CD14-positive monocyte (primary cell): Measurements from ENCODE around the gene P2RY12. TPM values are rescaled to one million over a fixed set of nuclear protein-coding genes. Genes with fewer than 3 reads are reported as not detected.

ENCODE experiments used
- DNase-seq, 3 donors: peaks; one replicate each; pipeline ENCODE4 v3.0.0-alpha.2; 2011 to 2022
- H2AFZ ChIP-seq: 2 replicates; pipeline ENCODE4 v1.6.0; 2012; ENCODE audit warnings: mild to moderate bottlenecking, low read depth, low read length, inconsistent platforms; ENCODE audit not compliant: insufficient read depth, poor library complexity, severe bottlenecking
- H3K27ac ChIP-seq, 2 donors: 1 replicate in 1 of 2; 2 replicates in 1 of 2; pipeline ENCODE4 v1.5.1; 2012 to 2013; ENCODE audit warnings: low read length in 2 of 2, control low read depth in 1 of 2, inconsistent platforms in 1 of 2, low read depth in 1 of 2, mild to moderate bottlenecking in 1 of 2
- H3K27me3 ChIP-seq, 2 donors: one replicate each; pipeline versions ENCODE4 v1.6.0 to v1.6.1; 2011 to 2013; ENCODE audit warnings: low read length in 2 of 2; ENCODE audit not compliant: control insufficient read depth in 2 of 2, insufficient read depth in 2 of 2
- H3K36me3 ChIP-seq, 2 donors: replicated peaks in 1 of 2; 1 replicate in 1 of 2; 2 replicates in 1 of 2; pipeline versions ENCODE4 v1.5.1 to v1.6.1; 2012 to 2013; ENCODE audit warnings: low read length in 2 of 2, control low read depth in 1 of 2, inconsistent platforms in 1 of 2, mild to moderate bottlenecking in 1 of 2; ENCODE audit not compliant: insufficient read depth in 2 of 2, control insufficient read depth in 1 of 2
- H3K4me1 ChIP-seq, 2 donors: 1 replicate in 1 of 2; 2 replicates in 1 of 2; pipeline versions ENCODE4 v1.5.1 to v1.6.1; 2012 to 2013; ENCODE audit warnings: low read length in 2 of 2, control low read depth in 1 of 2, inconsistent platforms in 1 of 2, mild to moderate bottlenecking in 1 of 2, moderate library complexity in 1 of 2; ENCODE audit not compliant: insufficient read depth in 2 of 2, control insufficient read depth in 1 of 2
- H3K4me2 ChIP-seq: replicated peaks from 2 replicates; pipeline ENCODE3; 2012; ENCODE audit warnings: low read length, moderate library complexity, mild to moderate bottlenecking; ENCODE audit not compliant: poor library complexity, severe bottlenecking; ENCODE audit errors: extremely low read depth
- H3K4me3 ChIP-seq, 3 experiments: fragments of 200-600 bp in 1 of 3; sonication (generic) in 1 of 3; replicated peaks in 1 of 3; 1 replicate in 2 of 3; 2 replicates in 1 of 3; pipeline ENCODE4 v1.5.1; 2011 to 2013; ENCODE audit warnings: low read length in 3 of 3, mild to moderate bottlenecking in 3 of 3, control low read depth in 2 of 3, low read depth in 2 of 3, inconsistent platforms in 1 of 3, moderate library complexity in 1 of 3
- H3K79me2 ChIP-seq: 2 replicates; pipeline ENCODE4 v1.6.0; 2012; ENCODE audit warnings: mild to moderate bottlenecking, control low read depth, inconsistent platforms, low read length, moderate library complexity; ENCODE audit not compliant: insufficient read depth
- H3K9ac ChIP-seq: 2 replicates; pipeline ENCODE4 v1.6.0; 2017; ENCODE audit warnings: low read length, mild to moderate bottlenecking; ENCODE audit not compliant: insufficient read depth, poor library complexity, severe bottlenecking
- H3K9me3 ChIP-seq, 2 donors: replicated peaks in 1 of 2; 1 replicate in 1 of 2; 2 replicates in 1 of 2; pipeline versions ENCODE4 v1.5.1 to v1.6.1; 2012 to 2013; ENCODE audit warnings: low read length in 2 of 2, control low read depth in 1 of 2; ENCODE audit not compliant: control insufficient read depth in 1 of 2, insufficient read depth in 1 of 2
- H4K20me1 ChIP-seq: 2 replicates; pipeline ENCODE4 v1.6.0; 2012; ENCODE audit warnings: mild to moderate bottlenecking, low read length, control low read depth, moderate library complexity; ENCODE audit not compliant: insufficient read depth
- H3K27ac Mint-ChIP-seq, 7 donors: one replicate each; pipeline ENCODE4 v1.8.0; 2020; ENCODE audit warnings: mild to moderate bottlenecking in 7 of 7, mixed read lengths in 7 of 7, moderate library complexity in 6 of 7, inconsistent platforms in 2 of 7
- H3K27me3 Mint-ChIP-seq, 3 donors: one replicate each; pipeline ENCODE4 v1.8.0; 2021 to 2022; ENCODE audit warnings: low read depth in 3 of 3, mild to moderate bottlenecking in 3 of 3, mixed read lengths in 3 of 3, moderate library complexity in 3 of 3, inconsistent platforms in 1 of 3
- H3K36me3 Mint-ChIP-seq, 2 donors: one replicate each; pipeline ENCODE4 v1.8.0; 2020; ENCODE audit warnings: mixed read lengths in 2 of 2, inconsistent platforms in 1 of 2, mild to moderate bottlenecking in 1 of 2
- H3K4me1 Mint-ChIP-seq: one replicate; pipeline ENCODE4 v1.8.0; 2020; ENCODE audit warnings: mild to moderate bottlenecking, mixed read lengths
- H3K4me3 Mint-ChIP-seq, 2 donors: one replicate each; pipeline ENCODE4 v1.8.0; 2020; ENCODE audit warnings: mild to moderate bottlenecking in 2 of 2, mixed read lengths in 2 of 2, moderate library complexity in 1 of 2
- H3K9me3 Mint-ChIP-seq, 7 donors: one replicate each; pipeline ENCODE4 v1.8.0; 2020 to 2022; ENCODE audit warnings: mixed read lengths in 7 of 7, mild to moderate bottlenecking in 6 of 7, moderate library complexity in 6 of 7, inconsistent platforms in 2 of 7
- WGBS: methylation state at CpG from one replicate; pipeline ENCODE4 v1.1.5; 2013; ENCODE audit warnings: missing lambda C conversion rate; ENCODE audit not compliant: insufficient coverage; 5-methylcytosine and 5-hydroxymethylcytosine counted together
- intact Hi-C, 2 donors: fragments of 100-400 bp; cut with micrococcal nuclease; formaldehyde crosslinking; loops; one replicate each; pipeline versions ENCODE4 v1.15.0 to v1.15.1; 2023
- polyA plus RNA-seq, 3 donors: library from polyadenylated mRNA; depleted of rRNA in 1 of 3; unstranded in 2 of 3; stranded (reverse) in 1 of 3; fragments of 300-500 nt in 2 of 3; fragments of >200 nt in 1 of 3; fragmentation: Illumina TruSeq in 2 of 3; gene quantifications; 1 replicate in 2 of 3; 2 replicates in 1 of 3; pipeline ENCODE4 v1.2.3, GENCODE V29; 2012 to 2021
- TF ChIP-seq, protein P1 (sequence below): fragments of 200-600 bp; IDR thresholded peaks from one replicate; pipeline ENCODE4 v1.8.0; 2022; ENCODE audit warnings: antibody characterized with exemption, mild to moderate bottlenecking

P2RY12 gene
- polyA plus RNA-seq, 3 donors: 1.9 to 3.0 (median 2.7) TPM

- Mint-ChIP-seq H3K27ac (no peak overlapping the region), H3K36me3 (no peaks in the 10 kb centered on the region), H3K27me3 (no peaks in the 10 kb centered on the region), H3K9me3 (no peaks in the 10 kb centered on the region), H3K4me1 (peaks cover 6% of the 10 kb centered on the region), H3K4me3 (no peak overlapping the region)
- Histone ChIP-seq H3K27ac (no peak overlapping the region), H4K20me1 (no peaks in the 10 kb centered on the region), H3K27me3 (no peaks in the 10 kb centered on the region), H3K9ac (no peak overlapping the region), H3K4me3 (no peak overlapping the region), H3K79me2 (no peaks in the 10 kb centered on the region), H3K36me3 (no peaks in the 10 kb centered on the region), H2AFZ (no peak overlapping the region), H3K4me2 (no peak overlapping the region), H3K4me1 (no peaks in the 10 kb centered on the region), H3K9me3 (no peaks in the 10 kb centered on the region)
- no peak for DNase-seq
- TF ChIP-seq, protein P1, sequence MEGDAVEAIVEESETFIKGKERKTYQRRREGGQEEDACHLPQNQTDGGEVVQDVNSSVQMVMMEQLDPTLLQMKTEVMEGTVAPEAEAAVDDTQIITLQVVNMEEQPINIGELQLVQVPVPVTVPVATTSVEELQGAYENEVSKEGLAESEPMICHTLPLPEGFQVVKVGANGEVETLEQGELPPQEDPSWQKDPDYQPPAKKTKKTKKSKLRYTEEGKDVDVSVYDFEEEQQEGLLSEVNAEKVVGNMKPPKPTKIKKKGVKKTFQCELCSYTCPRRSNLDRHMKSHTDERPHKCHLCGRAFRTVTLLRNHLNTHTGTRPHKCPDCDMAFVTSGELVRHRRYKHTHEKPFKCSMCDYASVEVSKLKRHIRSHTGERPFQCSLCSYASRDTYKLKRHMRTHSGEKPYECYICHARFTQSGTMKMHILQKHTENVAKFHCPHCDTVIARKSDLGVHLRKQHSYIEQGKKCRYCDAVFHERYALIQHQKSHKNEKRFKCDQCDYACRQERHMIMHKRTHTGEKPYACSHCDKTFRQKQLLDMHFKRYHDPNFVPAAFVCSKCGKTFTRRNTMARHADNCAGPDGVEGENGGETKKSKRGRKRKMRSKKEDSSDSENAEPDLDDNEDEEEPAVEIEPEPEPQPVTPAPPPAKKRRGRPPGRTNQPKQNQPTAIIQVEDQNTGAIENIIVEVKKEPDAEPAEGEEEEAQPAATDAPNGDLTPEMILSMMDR: no peak
- intact Hi-C loops: no loop called here
Observed at GRCh38 chr3:151307131-151307530, 77.4 kb downstream of the P2RY12 start.

DNA sequence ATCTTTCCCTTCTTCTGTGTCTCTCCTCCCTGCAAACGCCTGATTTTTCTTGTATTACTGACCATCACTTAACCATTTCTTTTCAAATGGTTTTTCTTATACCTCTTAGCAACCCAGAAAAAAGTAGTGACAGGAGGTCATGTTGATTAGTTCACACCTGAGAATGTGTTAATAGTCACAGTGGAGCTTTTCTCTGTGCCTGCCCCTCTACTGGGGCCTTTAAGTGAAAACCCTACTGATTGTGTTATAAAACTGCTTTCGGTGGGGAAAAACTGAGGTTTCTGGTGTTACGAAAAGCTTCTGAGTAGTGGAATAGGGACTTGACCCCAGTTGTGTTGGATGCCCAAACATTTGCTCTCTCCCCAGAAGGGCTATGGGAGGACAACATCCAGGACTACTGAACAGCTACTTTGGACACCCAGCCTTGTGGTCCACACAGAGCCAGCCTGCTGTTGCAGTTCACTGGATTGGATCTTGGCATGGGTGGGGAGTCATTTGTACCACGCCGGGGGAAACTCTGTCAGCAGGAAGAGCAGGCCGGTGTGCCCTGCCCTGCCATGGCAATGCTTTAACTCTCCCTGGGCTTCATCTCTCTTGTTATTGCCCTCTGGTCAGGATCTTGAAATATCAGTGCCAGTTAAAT is 78.3 kb downstream of the P2RY12 start:
- no peak overlapping the region for H2AFZ ChIP-seq
- TF ChIP-seq, protein P1: no peak
- Mint-ChIP-seq H3K9me3 (no peaks in the 10 kb centered on the region), H3K4me3 (no peak overlapping the region), H3K4me1 (peaks cover 12% of the 10 kb centered on the region), H3K27me3 (no peaks in the 10 kb centered on the region), H3K36me3 (no peaks in the 10 kb centered on the region), H3K27ac (no peak overlapping the region)
- H3K27me3 ChIP-seq: no peaks in the 10 kb centered on the region
- H3K4me3 ChIP-seq: no peak overlapping the region
- no peaks in the 10 kb centered on the region for H4K20me1 ChIP-seq
- WGBS: 94% methylated on average over 4 of the region's 6 CpGs
- DNase-seq: no peak
- no peaks in the 10 kb centered on the region for H3K79me2 ChIP-seq
- no peaks in the 10 kb centered on the region for H3K9me3 ChIP-seq
- no peak overlapping the region for H3K9ac ChIP-seq
- no peak overlapping the region for H3K27ac ChIP-seq
- intact Hi-C loops: no loop called here
- H3K4me1 ChIP-seq: no peaks in the 10 kb centered on the region
- no peak overlapping the region for H3K4me2 ChIP-seq
- H3K36me3 ChIP-seq: no peaks in the 10 kb centered on the region
